GM12878 (cell line): Measurements from ENCODE around the gene FERMT3. TPM values are rescaled to one million over a fixed set of nuclear protein-coding genes. Genes with fewer than 3 reads are reported as not detected.

Experiments
- BHLHE40 ChIP-seq, 2 experiments: fragments of 450-650 bp in 1 of 2; IDR thresholded peaks; 2 replicates each; pipeline ENCODE4 v1.6.1; 2011 to 2017; ENCODE audit warnings: low read depth in 2 of 2, borderline replicate concordance in 1 of 2, improper control_type of control experiment in 1 of 2, low read length in 1 of 2, mild to moderate bottlenecking in 1 of 2
- CBFB ChIP-seq: IDR thresholded peaks from 2 replicates; pipeline ENCODE4 v1.6.1; 2016; ENCODE audit warnings: antibody characterized with exemption, low read depth
- CBX3 ChIP-seq: fragments of 200-600 bp; sonication (generic); IDR thresholded peaks from 2 replicates; pipeline ENCODE4 v1.6.1; 2016; ENCODE audit warnings: low read depth, borderline replicate concordance
- DPF2 ChIP-seq: fragments of 450-650 bp; IDR thresholded peaks from 2 replicates; pipeline ENCODE4 v1.6.1; 2017; ENCODE audit warnings: mild to moderate bottlenecking
- EED ChIP-seq: sonication (generic); IDR thresholded peaks from 2 replicates; pipeline ENCODE4 v1.6.1; 2016; ENCODE audit warnings: antibody characterized with exemption, low read depth
- FOS ChIP-seq: IDR thresholded peaks from 3 replicates; pipeline ENCODE4 v1.6.1; 2011; ENCODE audit warnings: borderline replicate concordance; ENCODE audit not compliant: insufficient read length; ENCODE audit errors: extremely low read depth
- GATAD2B ChIP-seq: fragments of 450-650 bp; conservative IDR thresholded peaks from 2 replicates; pipeline ENCODE4 v1.6.1; 2017; ENCODE audit warnings: low read depth, mild to moderate bottlenecking, moderate library complexity
- HDAC2 ChIP-seq: fragments of 200-600 bp; sonication (generic); IDR thresholded peaks from 2 replicates; pipeline ENCODE4 v1.6.1; 2017
- MYB ChIP-seq: fragments of 150-350 bp; IDR thresholded peaks from 2 replicates; pipeline ENCODE4 v1.6.1; 2014; ENCODE audit warnings: mild to moderate bottlenecking, low read depth, low read length, borderline replicate concordance
- NFYB ChIP-seq: IDR thresholded peaks from 2 replicates; pipeline ENCODE4 v1.6.1; 2011; ENCODE audit warnings: low read depth, mild to moderate bottlenecking, low read length, improper control_type of control experiment, moderate library complexity; ENCODE audit not compliant: insufficient read depth
- NR2F1 ChIP-seq: fragments of 450-650 bp; conservative IDR thresholded peaks from 2 replicates; pipeline ENCODE4 v1.6.1; 2017; ENCODE audit warnings: mild to moderate bottlenecking
- PML ChIP-seq: IDR thresholded peaks from 2 replicates; pipeline ENCODE4 v1.6.1; 2012; ENCODE audit warnings: low read length, inconsistent platforms
- RELA ChIP-seq: fragments of 450-650 bp; IDR thresholded peaks from 2 replicates; pipeline ENCODE4 v1.8.0; 2014; ENCODE audit warnings: borderline replicate concordance; ENCODE audit not compliant: partially characterized antibody
- SMC3 ChIP-seq: IDR thresholded peaks from 2 replicates; pipeline ENCODE4 v1.6.1; 2011; ENCODE audit warnings: low read length, improper control_type of control experiment, borderline replicate concordance
- SPI1 ChIP-seq: IDR thresholded peaks from 2 replicates; pipeline ENCODE4 v1.6.1; 2011; ENCODE audit warnings: low read depth, mild to moderate bottlenecking, low read length, moderate library complexity, borderline replicate concordance; ENCODE audit not compliant: insufficient read depth
- ZNF207 ChIP-seq: fragments of 450-650 bp; IDR thresholded peaks from 2 replicates; pipeline ENCODE4 v1.6.1; 2014; ENCODE audit warnings: antibody characterized with exemption, mild to moderate bottlenecking, borderline replicate concordance
- polyA plus RNA-seq, 11 experiments: library from polyadenylated mRNA; depleted of rRNA in 4 of 11; unstranded in 6 of 11; stranded (reverse) in 5 of 11; fragments of >200 nt; fragmentation: Nextera tagmentation in 4 of 11; fragmentation: Illumina TruSeq in 1 of 11; extraction: Ambion mirVana in 4 of 11; extraction: Trizol in 1 of 11; gene quantifications; 1 replicate in 1 of 11; 2 replicates in 10 of 11; pipeline versions ENCODE4 v1.2.1 to v1.2.3, GENCODE V29; 2011 to 2016; ENCODE audit warnings: inconsistent platforms in 2 of 11, missing spikeins in 2 of 11, low read depth in 1 of 11
- total RNA-seq, 4 experiments: library from RNA; depleted of rRNA in 3 of 4; stranded (reverse); fragments of >200 nt in 3 of 4; fragmentation: Illumina TruSeq in 1 of 4; extraction: Trizol in 1 of 4; gene quantifications; 2 replicates each; pipeline versions ENCODE4 v1.2.1 to v1.2.3, GENCODE V29; 2013 to 2021
- TF ChIP-seq, protein P1 (sequence below): fragments of 450-650 bp; IDR thresholded peaks from 2 replicates; pipeline ENCODE4 v1.6.1; 2017; ENCODE audit warnings: mild to moderate bottlenecking, moderate library complexity
- TF ChIP-seq, protein P2 (sequence below): fragments of 450-650 bp; formaldehyde crosslinking; IDR thresholded peaks from 2 replicates; pipeline ENCODE4 v1.4.0; 2022; ENCODE audit warnings: mild to moderate bottlenecking, moderate library complexity
- TF ChIP-seq, protein P3 (sequence below): fragments of 450-650 bp; IDR thresholded peaks from 2 replicates; pipeline ENCODE4 v1.6.1; 2016; ENCODE audit warnings: mild to moderate bottlenecking, moderate library complexity, borderline replicate concordance

The FERMT3 gene
- total and polyA plus RNA-seq, 10 of the 15 experiments (the other 5 are each of a cell fraction or from before 2014, with no cell fraction given) = 2.0 to 211 (median 114) TPM

DNA sequence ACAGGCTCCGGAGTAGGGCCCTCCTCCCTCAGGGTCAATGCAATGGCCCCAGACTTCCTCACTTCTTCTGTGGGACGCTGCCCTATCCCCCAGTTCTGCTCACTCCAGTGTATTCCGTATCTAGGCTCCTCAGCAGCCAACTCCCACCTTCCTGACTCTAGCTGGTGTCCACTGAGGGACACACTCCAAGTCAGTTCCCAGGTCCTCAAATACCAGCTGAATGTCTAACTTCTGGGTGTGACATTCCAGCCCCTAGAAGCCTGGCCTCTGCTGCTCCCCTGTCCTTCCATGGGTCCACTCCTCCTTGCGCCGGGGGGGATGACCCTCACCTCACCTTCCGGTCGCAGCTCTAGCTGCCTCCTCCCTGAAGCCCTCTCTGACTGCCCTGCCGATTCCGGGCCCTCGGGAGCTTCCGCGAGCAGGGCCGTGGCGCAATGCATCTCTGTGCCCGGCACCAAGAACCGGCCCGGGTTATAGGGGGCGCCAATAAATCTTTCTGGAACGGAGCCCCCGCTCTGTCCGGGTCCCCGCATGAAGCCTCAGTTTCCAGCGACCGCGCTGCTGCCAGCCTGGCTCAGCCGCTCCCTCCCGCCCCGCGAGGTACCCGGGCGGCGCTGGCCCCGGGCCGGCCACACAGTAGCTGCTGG lies 62.5 kb downstream of the FERMT3 start (continued):
- TF ChIP-seq, protein P1, sequence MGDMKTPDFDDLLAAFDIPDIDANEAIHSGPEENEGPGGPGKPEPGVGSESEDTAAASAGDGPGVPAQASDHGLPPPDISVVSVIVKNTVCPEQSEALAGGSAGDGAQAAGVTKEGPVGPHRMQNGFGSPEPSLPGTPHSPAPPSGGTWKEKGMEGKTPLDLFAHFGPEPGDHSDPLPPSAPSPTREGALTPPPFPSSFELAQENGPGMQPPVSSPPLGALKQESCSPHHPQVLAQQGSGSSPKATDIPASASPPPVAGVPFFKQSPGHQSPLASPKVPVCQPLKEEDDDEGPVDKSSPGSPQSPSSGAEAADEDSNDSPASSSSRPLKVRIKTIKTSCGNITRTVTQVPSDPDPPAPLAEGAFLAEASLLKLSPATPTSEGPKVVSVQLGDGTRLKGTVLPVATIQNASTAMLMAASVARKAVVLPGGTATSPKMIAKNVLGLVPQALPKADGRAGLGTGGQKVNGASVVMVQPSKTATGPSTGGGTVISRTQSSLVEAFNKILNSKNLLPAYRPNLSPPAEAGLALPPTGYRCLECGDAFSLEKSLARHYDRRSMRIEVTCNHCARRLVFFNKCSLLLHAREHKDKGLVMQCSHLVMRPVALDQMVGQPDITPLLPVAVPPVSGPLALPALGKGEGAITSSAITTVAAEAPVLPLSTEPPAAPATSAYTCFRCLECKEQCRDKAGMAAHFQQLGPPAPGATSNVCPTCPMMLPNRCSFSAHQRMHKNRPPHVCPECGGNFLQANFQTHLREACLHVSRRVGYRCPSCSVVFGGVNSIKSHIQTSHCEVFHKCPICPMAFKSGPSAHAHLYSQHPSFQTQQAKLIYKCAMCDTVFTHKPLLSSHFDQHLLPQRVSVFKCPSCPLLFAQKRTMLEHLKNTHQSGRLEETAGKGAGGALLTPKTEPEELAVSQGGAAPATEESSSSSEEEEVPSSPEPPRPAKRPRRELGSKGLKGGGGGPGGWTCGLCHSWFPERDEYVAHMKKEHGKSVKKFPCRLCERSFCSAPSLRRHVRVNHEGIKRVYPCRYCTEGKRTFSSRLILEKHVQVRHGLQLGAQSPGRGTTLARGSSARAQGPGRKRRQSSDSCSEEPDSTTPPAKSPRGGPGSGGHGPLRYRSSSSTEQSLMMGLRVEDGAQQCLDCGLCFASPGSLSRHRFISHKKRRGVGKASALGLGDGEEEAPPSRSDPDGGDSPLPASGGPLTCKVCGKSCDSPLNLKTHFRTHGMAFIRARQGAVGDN = no peak
- TF ChIP-seq MYB (no peak), PML (no peak), HDAC2 (no peak), SPI1 (no peak), SMC3 (no peak), ZNF207 (no peak), CBFB (peak; percentile 41; the same call in 1 of the 2 replicates), RELA (no peak), FOS (no peak), DPF2 (0 out of 2 replicates have a peak, but pooled peaks have one; percentile 50), BHLHE40 (IDR thresholded peaks at IDR 0.05; ENCODE audit: borderline replicate concordance in 1 of 2, low read depth in 2 of 2, low read length in 1 of 2) (no peak), NR2F1 (peak; percentile 71), EED (no peak), GATAD2B (peak; percentile 32), CBX3 (no peak), NFYB (no peak)
- TF ChIP-seq, protein P2, sequence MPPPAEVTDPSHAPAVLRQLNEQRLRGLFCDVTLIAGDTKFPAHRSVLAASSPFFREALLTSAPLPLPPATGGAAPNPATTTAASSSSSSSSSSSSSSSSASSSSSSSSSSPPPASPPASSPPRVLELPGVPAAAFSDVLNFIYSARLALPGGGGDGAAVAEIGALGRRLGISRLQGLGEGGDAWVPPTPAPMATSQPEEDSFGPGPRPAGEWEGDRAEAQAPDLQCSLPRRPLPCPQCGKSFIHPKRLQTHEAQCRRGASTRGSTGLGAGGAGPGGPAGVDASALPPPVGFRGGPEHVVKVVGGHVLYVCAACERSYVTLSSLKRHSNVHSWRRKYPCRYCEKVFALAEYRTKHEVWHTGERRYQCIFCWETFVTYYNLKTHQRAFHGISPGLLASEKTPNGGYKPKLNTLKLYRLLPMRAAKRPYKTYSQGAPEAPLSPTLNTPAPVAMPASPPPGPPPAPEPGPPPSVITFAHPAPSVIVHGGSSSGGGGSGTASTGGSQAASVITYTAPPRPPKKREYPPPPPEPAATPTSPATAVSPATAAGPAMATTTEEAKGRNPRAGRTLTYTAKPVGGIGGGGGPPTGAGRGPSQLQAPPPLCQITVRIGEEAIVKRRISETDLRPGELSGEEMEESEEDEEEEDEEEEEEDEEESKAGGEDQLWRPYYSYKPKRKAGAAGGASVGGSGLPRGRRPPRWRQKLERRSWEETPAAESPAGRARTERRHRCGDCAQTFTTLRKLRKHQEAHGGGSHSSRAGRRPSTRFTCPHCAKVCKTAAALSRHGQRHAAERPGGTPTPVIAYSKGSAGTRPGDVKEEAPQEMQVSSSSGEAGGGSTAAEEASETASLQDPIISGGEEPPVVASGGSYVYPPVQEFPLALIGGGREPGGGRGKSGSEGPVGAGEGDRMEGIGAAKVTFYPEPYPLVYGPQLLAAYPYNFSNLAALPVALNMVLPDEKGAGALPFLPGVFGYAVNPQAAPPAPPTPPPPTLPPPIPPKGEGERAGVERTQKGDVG (CRISPR knock-in tag) = no peak
- TF ChIP-seq, protein P3, sequence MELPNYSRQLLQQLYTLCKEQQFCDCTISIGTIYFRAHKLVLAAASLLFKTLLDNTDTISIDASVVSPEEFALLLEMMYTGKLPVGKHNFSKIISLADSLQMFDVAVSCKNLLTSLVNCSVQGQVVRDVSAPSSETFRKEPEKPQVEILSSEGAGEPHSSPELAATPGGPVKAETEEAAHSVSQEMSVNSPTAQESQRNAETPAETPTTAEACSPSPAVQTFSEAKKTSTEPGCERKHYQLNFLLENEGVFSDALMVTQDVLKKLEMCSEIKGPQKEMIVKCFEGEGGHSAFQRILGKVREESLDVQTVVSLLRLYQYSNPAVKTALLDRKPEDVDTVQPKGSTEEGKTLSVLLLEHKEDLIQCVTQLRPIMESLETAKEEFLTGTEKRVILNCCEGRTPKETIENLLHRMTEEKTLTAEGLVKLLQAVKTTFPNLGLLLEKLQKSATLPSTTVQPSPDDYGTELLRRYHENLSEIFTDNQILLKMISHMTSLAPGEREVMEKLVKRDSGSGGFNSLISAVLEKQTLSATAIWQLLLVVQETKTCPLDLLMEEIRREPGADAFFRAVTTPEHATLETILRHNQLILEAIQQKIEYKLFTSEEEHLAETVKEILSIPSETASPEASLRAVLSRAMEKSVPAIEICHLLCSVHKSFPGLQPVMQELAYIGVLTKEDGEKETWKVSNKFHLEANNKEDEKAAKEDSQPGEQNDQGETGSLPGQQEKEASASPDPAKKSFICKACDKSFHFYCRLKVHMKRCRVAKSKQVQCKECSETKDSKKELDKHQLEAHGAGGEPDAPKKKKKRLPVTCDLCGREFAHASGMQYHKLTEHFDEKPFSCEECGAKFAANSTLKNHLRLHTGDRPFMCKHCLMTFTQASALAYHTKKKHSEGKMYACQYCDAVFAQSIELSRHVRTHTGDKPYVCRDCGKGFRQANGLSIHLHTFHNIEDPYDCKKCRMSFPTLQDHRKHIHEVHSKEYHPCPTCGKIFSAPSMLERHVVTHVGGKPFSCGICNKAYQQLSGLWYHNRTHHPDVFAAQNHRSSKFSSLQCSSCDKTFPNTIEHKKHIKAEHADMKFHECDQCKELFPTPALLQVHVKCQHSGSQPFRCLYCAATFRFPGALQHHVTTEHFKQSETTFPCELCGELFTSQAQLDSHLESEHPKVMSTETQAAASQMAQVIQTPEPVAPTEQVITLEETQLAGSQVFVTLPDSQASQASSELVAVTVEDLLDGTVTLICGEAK = peak; percentile 46; the same call in 1 of the 2 replicates
